ENCODE measurements around the gene LSM11.

The LSM11 gene

GRCh38 chr5:157758706-157759105 lies 15.2 kb downstream of the LSM11 start:
- no peaks in the 10 kb centered on the region for H3K27me3 ChIP-seq (replicated peaks; ENCODE audit: insufficient read depth, low read length)

GRCh38 chr5:157761690-157762621 lies 18.4 kb downstream of the LSM11 start:
- Histone ChIP-seq H3K4me1 (ENCODE audit: low read length) (peaks cover 22% of the 10 kb centered on the region), H3K79me2 (ENCODE audit: low read length) (no peaks in the 10 kb centered on the region), H4K20me1 (ENCODE audit: insufficient read depth, low read length) (no peaks in the 10 kb centered on the region), H3K9ac (ENCODE audit: low read length) (no peak overlapping the region), H3K4me3 (ENCODE audit: low read length) (no peak overlapping the region), H3K9me2 (replicated peaks; ENCODE audit: insufficient read depth, low read length) (no peaks in the 10 kb centered on the region), H3F3A (ENCODE audit: insufficient read depth, low read length) (peaks cover 20% of the 10 kb centered on the region), H3K36me3 (replicated peaks; ENCODE audit: insufficient read depth, low read length) (no peaks in the 10 kb centered on the region), H3K27ac (ENCODE audit: low read length) (no peak overlapping the region), H3K27me3 (replicated peaks; ENCODE audit: insufficient read depth, low read length) (no peaks in the 10 kb centered on the region), H2AFZ (ENCODE audit: low read length) (no peak overlapping the region), H3K9me3 (replicated peaks; ENCODE audit: insufficient read depth, low read length) (no peaks in the 10 kb centered on the region), H3K4me2 (ENCODE audit: low read depth, low read length) (no peak overlapping the region)
- DNase-seq, result peak; percentile 66
- no peak for TF ChIP-seq EZH2 (optimal IDR thresholded peaks at IDR 0.05; ENCODE audit: low read depth, low read length)
- peak; percentile 82 for TF ChIP-seq CTCF (IDR thresholded peaks at IDR 0.05; ENCODE audit: low read length)
- no peak for TF ChIP-seq EZH2phosphoT487 (IDR thresholded peaks at IDR 0.05; ENCODE audit: low read length)

More at GRCh38 chr5:157758706-157759105, 15.2 kb downstream of the LSM11 start:
- TF ChIP-seq EZH2 (optimal IDR thresholded peaks at IDR 0.05; ENCODE audit: low read depth, low read length) (no peak), CTCF (IDR thresholded peaks at IDR 0.05; ENCODE audit: low read length) (no peak), EZH2phosphoT487 (IDR thresholded peaks at IDR 0.05; ENCODE audit: low read length) (no peak)
- no peaks in the 10 kb centered on the region for H3K9me2 ChIP-seq (replicated peaks; ENCODE audit: insufficient read depth, low read length)
- H3K27ac ChIP-seq (ENCODE audit: low read length), result peak overlapping the region; percentile 57; the same call in 1 of the 2 replicates
- H3K4me2 ChIP-seq (ENCODE audit: low read depth, low read length), result peak overlapping the region; percentile 54
- peaks cover 22% of the 10 kb centered on the region for H3K4me1 ChIP-seq (ENCODE audit: low read length)
- H3K79me2 ChIP-seq (ENCODE audit: low read length), result no peaks in the 10 kb centered on the region
- no peaks in the 10 kb centered on the region for H3K36me3 ChIP-seq (replicated peaks; ENCODE audit: insufficient read depth, low read length)
- peak overlapping the region; percentile 9; the same call in 1 of the 2 replicates for H3K4me3 ChIP-seq (ENCODE audit: low read length)
- no peaks in the 10 kb centered on the region for H4K20me1 ChIP-seq (ENCODE audit: insufficient read depth, low read length)
- peaks cover 20% of the 10 kb centered on the region for H3F3A ChIP-seq (ENCODE audit: insufficient read depth, low read length)
- H2AFZ ChIP-seq (ENCODE audit: low read length), result peak overlapping the region; percentile 44; the same call in 1 of the 2 replicates
- H3K9ac ChIP-seq (ENCODE audit: low read length), result 0 out of 2 replicates have a peak overlapping the region, but pooled peaks have one; percentile 8
- H3K9me3 ChIP-seq (replicated peaks; ENCODE audit: insufficient read depth, low read length), result no peaks in the 10 kb centered on the region
- no peak for DNase-seq

GRCh38 chr5:157764531-157764930 lies 21.0 kb downstream of the LSM11 start:
- H3K9me2 ChIP-seq (replicated peaks; ENCODE audit: insufficient read depth, low read length), result no peaks in the 10 kb centered on the region
- no peak overlapping the region for H3K4me2 ChIP-seq (ENCODE audit: low read depth, low read length)
- H3K4me3 ChIP-seq (ENCODE audit: low read length), result no peak overlapping the region
- H3K79me2 ChIP-seq (ENCODE audit: low read length), result no peaks in the 10 kb centered on the region
- TF ChIP-seq CTCF (IDR thresholded peaks at IDR 0.05; ENCODE audit: low read length) (no peak), EZH2phosphoT487 (IDR thresholded peaks at IDR 0.05; ENCODE audit: low read length) (no peak), EZH2 (optimal IDR thresholded peaks at IDR 0.05; ENCODE audit: low read depth, low read length) (no peak)
- H3K9me3 ChIP-seq (replicated peaks; ENCODE audit: insufficient read depth, low read length), result no peaks in the 10 kb centered on the region
- no peaks in the 10 kb centered on the region for H3K36me3 ChIP-seq (replicated peaks; ENCODE audit: insufficient read depth, low read length)
- DNase-seq, result no peak
- no peak overlapping the region for H2AFZ ChIP-seq (ENCODE audit: low read length)
- H3F3A ChIP-seq (ENCODE audit: insufficient read depth, low read length), result peaks cover 7% of the 10 kb centered on the region
- peaks cover 12% of the 10 kb centered on the region for H3K4me1 ChIP-seq (ENCODE audit: low read length)
- no peaks in the 10 kb centered on the region for H3K27me3 ChIP-seq (replicated peaks; ENCODE audit: insufficient read depth, low read length)
- H3K27ac ChIP-seq (ENCODE audit: low read length), result no peak overlapping the region
- no peaks in the 10 kb centered on the region for H4K20me1 ChIP-seq (ENCODE audit: insufficient read depth, low read length)
- H3K9ac ChIP-seq (ENCODE audit: low read length), result no peak overlapping the region
